Mesenchymal stem cell (in vitro differentiated cells and primary cell): ENCODE data around the gene TRPM2.
A peak's percentile ranks its signal among the peaks of the same experiment; 100 is the strongest.

Experiments
- DNase-seq: peaks from one replicate; pipeline ENCODE4 v3.0.0-alpha.2; 2013
- H2AFZ ChIP-seq: one replicate; pipeline ENCODE4 v1.6.1; 2013; ENCODE audit warnings: low read depth, mild to moderate bottlenecking, control low read depth, inconsistent platforms, low read length, moderate library complexity
- H2AK5ac ChIP-seq: 2 replicates; pipeline ENCODE4 v1.6.1; 2013; ENCODE audit warnings: low read length, moderate library complexity, mild to moderate bottlenecking, inconsistent platforms; ENCODE audit not compliant: severe bottlenecking
- H2BK120ac ChIP-seq: one replicate; pipeline ENCODE4 v1.6.1; 2013; ENCODE audit warnings: low read depth, mild to moderate bottlenecking, inconsistent platforms, low read length, moderate library complexity
- H2BK12ac ChIP-seq, 2 experiments: one replicate each; pipeline ENCODE4 v1.6.1; 2013; ENCODE audit warnings: inconsistent platforms in 2 of 2, low read length in 2 of 2, mild to moderate bottlenecking in 2 of 2, moderate library complexity in 2 of 2, control low read depth in 1 of 2
- H2BK15ac ChIP-seq: one replicate; pipeline ENCODE4 v1.6.1; 2013; ENCODE audit warnings: mild to moderate bottlenecking, low read depth, inconsistent platforms; ENCODE audit not compliant: poor library complexity, severe bottlenecking
- H2BK5ac ChIP-seq: 2 replicates; pipeline ENCODE4 v1.6.1; 2013; ENCODE audit warnings: low read depth, mild to moderate bottlenecking, low read length, control low read depth, inconsistent platforms; ENCODE audit not compliant: poor library complexity, severe bottlenecking
- H3K14ac ChIP-seq, 2 experiments: one replicate each; pipeline ENCODE4 v1.6.1; 2013; ENCODE audit warnings: inconsistent platforms in 2 of 2, low read length in 2 of 2, control low read depth in 1 of 2, mild to moderate bottlenecking in 1 of 2, moderate library complexity in 1 of 2
- H3K18ac ChIP-seq, 2 experiments: one replicate each; pipeline ENCODE4 v1.6.1; 2013; ENCODE audit warnings: inconsistent platforms in 2 of 2, low read length in 2 of 2, control low read depth in 1 of 2, low read depth in 1 of 2, mild to moderate bottlenecking in 1 of 2
- H3K23ac ChIP-seq, 2 experiments: one replicate each; pipeline ENCODE4 v1.6.1; 2013; ENCODE audit warnings: inconsistent platforms in 2 of 2, low read length in 2 of 2, mild to moderate bottlenecking in 2 of 2, moderate library complexity in 2 of 2, control low read depth in 1 of 2
- H3K27ac ChIP-seq: 2 replicates; pipeline ENCODE4 v1.5.1; 2013; ENCODE audit warnings: mild to moderate bottlenecking, moderate library complexity, low read length, control low read depth, inconsistent platforms; ENCODE audit not compliant: poor library complexity, severe bottlenecking
- H3K27me3 ChIP-seq, 2 experiments: 2 replicates each; pipeline versions ENCODE4 v1.6.1 to v1.7.0; 2013; ENCODE audit warnings: low read length in 2 of 2, mild to moderate bottlenecking in 2 of 2, moderate library complexity in 2 of 2, control low read depth in 1 of 2, inconsistent platforms in 1 of 2; ENCODE audit not compliant: control insufficient read depth in 1 of 2, insufficient read depth in 1 of 2
- H3K36me3 ChIP-seq, 2 experiments: 2 replicates each; pipeline versions ENCODE4 v1.6.1 to v1.7.0; 2013; ENCODE audit warnings: low read length in 2 of 2, control low read depth in 1 of 2, inconsistent platforms in 1 of 2, low read depth in 1 of 2, mild to moderate bottlenecking in 1 of 2; ENCODE audit not compliant: insufficient read depth in 2 of 2, control insufficient read depth in 1 of 2
- H3K4ac ChIP-seq, 2 experiments: one replicate each; pipeline ENCODE4 v1.6.1; 2013; ENCODE audit warnings: inconsistent platforms in 2 of 2, low read length in 2 of 2, mild to moderate bottlenecking in 2 of 2, moderate library complexity in 2 of 2, control low read depth in 1 of 2, low read depth in 1 of 2
- H3K4me1 ChIP-seq: 2 replicates; pipeline ENCODE4 v1.6.1; 2013; ENCODE audit warnings: low read depth, low read length, control low read depth; ENCODE audit not compliant: control insufficient read depth, insufficient read depth
- H3K4me2 ChIP-seq: 2 replicates; pipeline ENCODE4 v1.6.1; 2013; ENCODE audit warnings: low read length, mild to moderate bottlenecking, inconsistent platforms; ENCODE audit not compliant: poor library complexity, severe bottlenecking
- H3K4me3 ChIP-seq, 2 experiments: 2 replicates each; pipeline versions ENCODE4 v1.5.1 to v1.7.0; 2013; ENCODE audit warnings: low read length in 2 of 2, mild to moderate bottlenecking in 2 of 2, control low read depth in 1 of 2, low read depth in 1 of 2; ENCODE audit not compliant: insufficient read depth in 1 of 2
- H3K79me1 ChIP-seq: replicated peaks from 2 replicates; pipeline ENCODE4 v1.6.1; 2013; ENCODE audit warnings: mild to moderate bottlenecking, control low read depth, low read length, inconsistent platforms; ENCODE audit not compliant: poor library complexity, severe bottlenecking
- H3K9ac ChIP-seq: 2 replicates; pipeline ENCODE4 v1.7.0; 2013; ENCODE audit warnings: mild to moderate bottlenecking, low read length, moderate library complexity
- H3K9me3 ChIP-seq: 2 replicates; pipeline ENCODE4 v1.7.0; 2013; ENCODE audit warnings: mild to moderate bottlenecking, low read length; ENCODE audit not compliant: control insufficient read depth
- H4K8ac ChIP-seq: one replicate; pipeline ENCODE4 v1.6.1; 2013; ENCODE audit warnings: inconsistent platforms, mild to moderate bottlenecking, low read length, moderate library complexity
- H4K91ac ChIP-seq: one replicate; pipeline ENCODE4 v1.6.1; 2013; ENCODE audit warnings: mild to moderate bottlenecking, low read length, inconsistent platforms
- WGBS: methylation state at CpG from one replicate; pipeline ENCODE4 v1.1.7; 2013; ENCODE audit warnings: mixed read lengths; 5-methylcytosine and 5-hydroxymethylcytosine counted together

TRPM2 gene

DNA sequence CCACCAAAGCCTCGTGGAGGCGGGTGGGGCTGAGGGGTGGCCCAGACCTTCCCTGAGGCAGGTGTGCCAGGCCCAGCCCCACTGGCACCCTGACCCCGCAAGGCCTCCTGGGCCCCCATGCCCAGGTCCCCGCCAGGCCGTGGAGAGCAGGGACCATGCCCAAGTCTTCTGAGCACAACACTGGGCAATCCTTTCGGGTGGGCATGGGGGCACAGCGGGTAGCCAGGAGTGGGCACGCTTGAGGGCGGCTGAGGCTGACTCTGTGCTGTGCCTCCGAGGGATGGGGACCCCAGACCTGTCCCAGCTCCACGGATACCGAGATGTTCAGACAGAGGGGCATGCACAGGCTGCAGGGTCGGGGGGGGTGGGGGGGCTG lies 27.2 kb upstream of the TRPM2 start:
- Histone ChIP-seq H2BK120ac (no peak overlapping the region), H2BK5ac (no peak overlapping the region), H4K8ac (no peak overlapping the region), H4K91ac (no peak overlapping the region), H2BK15ac (no peak overlapping the region), H2AK5ac (no peak overlapping the region), H3K18ac (no peak overlapping the region), H3K9me3 (no peaks in the 10 kb centered on the region), H3K9ac (no peak overlapping the region), H3K27me3 (no peaks in the 10 kb centered on the region), H3K23ac (no peak overlapping the region), H3K27ac (no peak overlapping the region), H3K14ac (no peak overlapping the region), H2AFZ (no peak overlapping the region), H2BK12ac (no peak overlapping the region), H3K4me2 (no peak overlapping the region), H3K4me1 (peaks cover 11% of the 10 kb centered on the region), H3K36me3 (peaks cover 42 to 77% of the 10 kb centered on the region in 2 experiments), H3K79me1 (peaks cover 2% of the 10 kb centered on the region), H3K4me3 (no peak overlapping the region), H3K4ac (no peak overlapping the region)
- no peak for DNase-seq
- 94% methylated on average over 8 of the region's 13 CpGs for WGBS

DNA sequence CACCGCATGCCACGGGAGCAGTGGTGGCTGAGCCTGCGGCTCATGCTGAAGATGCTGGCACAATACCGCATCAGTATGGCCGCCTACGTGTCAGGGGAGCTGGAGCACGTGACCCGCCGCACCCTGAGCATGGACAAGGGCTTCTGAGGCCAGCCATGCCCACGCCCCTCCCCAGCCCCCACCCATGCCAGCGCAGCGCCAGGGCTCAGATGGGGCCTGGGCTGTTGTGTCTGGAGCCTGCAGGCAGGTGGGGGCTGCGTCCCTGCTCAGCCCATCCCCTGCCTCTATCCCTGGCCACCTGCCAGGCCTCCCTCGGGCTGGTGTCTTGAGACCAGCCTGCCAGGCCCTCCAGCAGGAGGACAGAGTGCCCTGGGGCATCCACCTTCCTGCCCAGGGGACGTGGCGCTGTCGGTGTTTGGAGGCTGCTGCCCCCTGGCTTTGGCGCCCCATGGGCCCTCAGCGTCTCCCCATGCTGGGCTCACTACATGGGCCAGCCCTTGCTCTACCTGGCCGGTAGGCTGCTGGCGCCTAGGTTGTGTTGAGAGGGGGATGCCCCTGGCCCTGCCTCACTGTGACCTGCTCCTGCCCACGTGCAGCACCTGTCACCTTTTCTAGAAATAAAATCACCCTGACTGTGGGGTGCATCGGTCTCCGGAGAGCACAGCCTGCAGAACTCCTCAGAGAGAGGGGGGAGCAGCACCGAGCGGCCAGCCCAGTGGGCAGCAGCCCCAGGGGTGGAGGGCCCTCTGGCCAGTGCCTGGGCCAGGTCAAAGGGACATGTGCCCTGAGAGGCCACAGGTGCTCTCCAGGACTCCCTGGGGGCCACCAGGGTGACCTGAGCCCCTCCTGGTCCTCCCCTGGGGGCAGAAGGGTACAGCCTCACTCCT lies 26.5 kb upstream of the TRPM2 start:
- peaks cover 12% of the 10 kb centered on the region for H3K4me1 ChIP-seq
- no peak overlapping the region for H2BK15ac ChIP-seq
- peaks cover 2% of the 10 kb centered on the region for H3K79me1 ChIP-seq
- no peak overlapping the region for H3K4me2 ChIP-seq
- no peak for DNase-seq
- no peak overlapping the region for H2BK5ac ChIP-seq
- H3K27me3 ChIP-seq: no peaks in the 10 kb centered on the region
- no peak overlapping the region for H3K14ac ChIP-seq
- no peak overlapping the region for H3K27ac ChIP-seq
- no peak overlapping the region for H3K18ac ChIP-seq
- no peak overlapping the region for H2BK12ac ChIP-seq
- H4K8ac ChIP-seq: no peak overlapping the region
- no peak overlapping the region for H3K9ac ChIP-seq
- no peak overlapping the region for H2AK5ac ChIP-seq
- H4K91ac ChIP-seq: no peak overlapping the region
- 98% methylated on average over 25 of the region's 26 CpGs for WGBS
- no peaks in the 10 kb centered on the region for H3K9me3 ChIP-seq
- H2BK120ac ChIP-seq: no peak overlapping the region
- H3K36me3 ChIP-seq: peaks cover 41 to 75% of the 10 kb centered on the region in 2 experiments
- no peak overlapping the region for H3K4ac ChIP-seq
- H2AFZ ChIP-seq: no peak overlapping the region
- H3K23ac ChIP-seq: no peak overlapping the region
- no peak overlapping the region for H3K4me3 ChIP-seq

DNA sequence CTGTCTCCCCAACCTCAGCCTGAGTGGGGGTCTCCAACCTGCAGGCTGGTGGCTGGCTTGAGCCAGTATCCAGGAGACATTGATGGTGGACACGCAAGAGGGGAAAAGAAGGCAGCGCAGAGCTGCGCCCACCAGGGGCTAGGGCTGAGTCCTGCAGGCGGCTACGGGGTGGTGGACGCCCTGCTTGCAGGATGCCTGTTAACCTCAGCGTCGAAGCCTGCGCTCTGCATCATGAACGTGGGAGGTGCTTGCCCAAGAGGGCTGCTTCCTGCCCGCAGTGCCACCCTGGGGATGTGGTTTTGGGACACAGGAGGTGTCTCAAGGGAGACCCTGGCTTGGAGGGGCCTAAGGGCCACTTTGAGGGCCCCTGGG lies 25.8 kb upstream of the TRPM2 start:
- no peak overlapping the region for H3K14ac ChIP-seq
- peaks cover 2% of the 10 kb centered on the region for H3K79me1 ChIP-seq
- H3K27me3 ChIP-seq: no peaks in the 10 kb centered on the region
- H2BK120ac ChIP-seq: no peak overlapping the region
- H3K36me3 ChIP-seq: peaks cover 41 to 73% of the 10 kb centered on the region in 2 experiments
- H4K8ac ChIP-seq: no peak overlapping the region
- 98% methylated on average over 11 of the region's 11 CpGs for WGBS
- no peak overlapping the region for H2BK12ac ChIP-seq
- no peak overlapping the region for H3K18ac ChIP-seq
- peaks cover 13% of the 10 kb centered on the region for H3K4me1 ChIP-seq
- DNase-seq: no peak
- no peak overlapping the region for H3K9ac ChIP-seq
- no peak overlapping the region for H2BK5ac ChIP-seq
- H3K4me3 ChIP-seq: no peak overlapping the region
- no peak overlapping the region for H3K4me2 ChIP-seq
- no peak overlapping the region for H3K4ac ChIP-seq
- no peaks in the 10 kb centered on the region for H3K9me3 ChIP-seq
- H2AK5ac ChIP-seq: no peak overlapping the region
- H2AFZ ChIP-seq: no peak overlapping the region
- H4K91ac ChIP-seq: no peak overlapping the region
- no peak overlapping the region for H3K27ac ChIP-seq
- no peak overlapping the region for H3K23ac ChIP-seq
- no peak overlapping the region for H2BK15ac ChIP-seq

DNA sequence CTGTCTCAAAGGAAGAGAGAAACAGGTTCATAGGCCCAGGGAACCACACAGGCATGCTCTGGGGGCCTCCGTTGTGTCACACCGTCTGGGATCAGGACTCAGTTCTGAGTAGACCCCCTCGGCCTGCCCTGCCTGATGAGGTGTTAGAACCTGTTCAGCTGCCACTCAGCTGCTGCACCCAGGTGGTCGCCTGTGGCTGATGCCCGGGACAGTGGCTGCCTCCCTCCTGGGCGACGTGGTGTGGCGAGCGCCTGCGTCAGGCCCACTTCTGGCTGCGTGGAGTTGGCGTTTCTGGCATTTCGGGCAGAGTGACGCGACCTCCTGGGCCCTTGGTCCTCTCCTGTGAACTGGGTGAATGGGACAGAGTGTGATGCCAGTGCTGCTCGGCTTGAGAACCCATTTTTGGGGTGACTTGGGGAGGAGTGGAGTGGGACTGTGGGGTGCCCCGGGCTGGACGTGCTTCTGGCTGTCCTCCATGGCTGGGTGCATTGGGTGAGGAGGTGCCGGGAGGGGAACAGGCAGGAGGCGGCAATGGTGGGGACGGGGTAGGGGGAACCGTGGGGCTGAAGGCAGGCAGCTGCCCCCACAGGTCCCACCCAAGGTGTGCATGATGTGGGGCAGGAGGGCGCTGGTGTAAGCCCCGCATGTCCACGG lies 25.1 kb upstream of the TRPM2 start:
- Histone ChIP-seq H3K79me1 (no peaks in the 10 kb centered on the region), H2AFZ (no peak overlapping the region), H3K23ac (no peak overlapping the region), H3K4ac (no peak overlapping the region), H3K4me1 (peaks cover 13% of the 10 kb centered on the region), H2BK5ac (no peak overlapping the region), H3K27me3 (no peaks in the 10 kb centered on the region), H3K14ac (no peak overlapping the region), H3K9ac (no peak overlapping the region), H2AK5ac (no peak overlapping the region), H4K8ac (no peak overlapping the region), H2BK15ac (no peak overlapping the region), H3K4me3 (peak overlapping the region in 1 of 2 experiments; percentile 18), H3K36me3 (peaks cover 38 to 71% of the 10 kb centered on the region in 2 experiments), H3K27ac (no peak overlapping the region), H3K4me2 (no peak overlapping the region), H3K18ac (no peak overlapping the region), H2BK120ac (no peak overlapping the region), H2BK12ac (no peak overlapping the region), H3K9me3 (no peaks in the 10 kb centered on the region), H4K91ac (no peak overlapping the region)
- 92% methylated on average over 25 of the region's 25 CpGs for WGBS
- no peak for DNase-seq
